ENCODE data around the gene ARHGDIA. TPM values are rescaled to one million over a fixed set of nuclear protein-coding genes. Genes with fewer than 3 reads are reported as not detected.

Gene ARHGDIA
- total RNA-seq, 2 donors from 2014 or later = 384 to 814 TPM

DNA sequence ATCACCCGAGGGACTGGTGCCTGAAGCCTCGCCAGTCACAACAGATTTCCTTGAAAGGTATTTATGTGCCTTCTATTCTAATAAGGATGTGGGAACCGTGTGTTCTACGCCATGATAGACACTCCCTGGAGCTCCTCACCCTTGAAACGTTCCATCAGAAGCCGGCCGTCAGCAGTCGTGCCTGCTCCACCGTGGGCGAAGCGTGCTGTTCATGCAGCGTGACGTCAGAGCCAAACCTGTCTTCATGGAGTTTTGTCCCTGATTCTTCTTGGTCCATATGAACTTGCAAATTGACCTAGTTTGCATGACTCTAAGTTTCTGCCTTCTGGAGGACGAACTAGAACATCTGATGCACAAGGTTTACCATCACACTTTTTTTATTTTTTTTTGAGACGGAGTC, 31.8 kb downstream of the ARHGDIA start:
- Mint-ChIP-seq H3K36me3 (ENCODE audit: low read depth) (peaks cover 14% of the 10 kb centered on the region), H3K4me3 (no peak overlapping the region), H3K9me3 (no peaks in the 10 kb centered on the region), H3K27me3 (no peaks in the 10 kb centered on the region), H3K27ac (no peak overlapping the region), H3K4me1 (no peaks in the 10 kb centered on the region)
- ATAC-seq (replicated peaks) = no peak

DNA sequence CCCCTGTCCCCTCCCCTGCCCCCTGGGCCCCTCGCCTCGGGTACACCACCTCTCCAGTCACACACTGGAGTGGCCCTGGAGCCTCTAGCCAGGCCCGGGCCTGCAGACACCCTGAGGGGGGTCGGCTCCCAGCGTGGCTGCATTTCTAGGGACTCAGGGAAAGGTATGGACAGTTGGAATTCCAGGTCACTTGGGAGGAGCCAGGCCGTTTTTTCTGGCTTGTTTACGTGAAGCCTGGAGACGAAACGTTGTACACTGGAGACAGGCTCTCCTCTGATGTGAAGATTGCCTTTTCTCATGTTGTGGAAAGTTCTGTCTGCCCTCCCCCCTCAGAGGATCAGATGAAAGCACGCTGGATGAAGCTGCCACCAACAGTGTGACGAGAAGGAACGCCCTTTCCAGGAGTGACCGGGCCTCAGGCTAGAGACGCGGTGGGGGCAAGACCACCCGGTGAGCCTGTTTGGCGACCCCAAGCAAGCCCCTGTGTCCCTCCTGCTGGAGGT, 32.3 kb downstream of the ARHGDIA start:
- Mint-ChIP-seq H3K4me3 (no peak overlapping the region), H3K27ac (no peak overlapping the region), H3K9me3 (no peaks in the 10 kb centered on the region), H3K4me1 (no peaks in the 10 kb centered on the region), H3K27me3 (no peaks in the 10 kb centered on the region), H3K36me3 (ENCODE audit: low read depth) (peaks cover 9% of the 10 kb centered on the region)
- no peak for ATAC-seq (replicated peaks)

DNA sequence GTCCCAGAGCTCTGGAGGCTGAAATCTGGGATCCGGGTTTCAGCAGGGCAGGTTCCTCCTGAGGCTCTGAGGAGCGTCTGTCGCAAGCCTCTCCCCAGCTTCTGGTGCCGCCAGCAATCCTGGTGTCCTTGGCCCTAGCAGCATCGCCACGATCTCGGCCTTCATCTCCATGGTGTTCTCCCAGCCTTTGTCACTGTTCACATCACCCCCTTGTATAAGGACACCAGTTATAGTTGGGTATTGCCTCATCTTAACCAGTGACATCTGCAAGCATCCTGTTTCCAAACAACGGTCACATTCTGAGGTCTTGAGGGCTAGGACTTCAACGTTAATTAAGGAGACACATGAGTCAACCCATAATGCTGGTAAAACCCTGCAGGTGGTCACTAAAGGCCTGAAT, 33.5 kb downstream of the ARHGDIA start:
- Mint-ChIP-seq H3K4me3 (no peak overlapping the region), H3K4me1 (no peaks in the 10 kb centered on the region), H3K27ac (no peak overlapping the region), H3K27me3 (no peaks in the 10 kb centered on the region), H3K36me3 (ENCODE audit: low read depth) (peaks cover under 1% of the 10 kb centered on the region), H3K9me3 (no peaks in the 10 kb centered on the region)
- no peak for ATAC-seq (replicated peaks)

DNA sequence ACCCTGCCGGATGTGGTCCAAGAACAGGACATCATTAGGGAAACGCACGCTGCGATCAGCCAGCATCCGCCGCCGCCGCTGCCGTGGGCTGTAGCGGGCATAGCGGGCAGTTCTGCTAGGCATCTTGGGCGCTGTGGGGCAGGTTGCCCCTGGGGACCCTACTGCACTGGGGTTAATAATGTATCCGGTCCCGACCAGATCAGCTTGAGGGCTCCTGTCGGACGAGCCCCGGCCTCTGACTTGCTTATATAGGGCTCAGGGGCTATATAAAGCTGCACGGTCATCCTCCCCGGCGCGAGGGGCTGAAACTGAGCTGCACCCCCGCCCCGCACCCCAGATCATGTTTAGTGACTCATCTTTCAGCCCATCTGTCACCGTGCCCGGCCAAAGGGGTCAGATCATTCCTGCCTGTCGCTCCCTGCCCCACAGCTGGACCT, 36.3 kb downstream of the ARHGDIA start, which contains the start of gene PPP1R27:
Gene PPP1R27, minus strand, starts transcription at position 220 of the 437 bp plus-strand sequence. Its CDS starts 97 bp downstream, at position 123.
- peaks cover 6% of the 10 kb centered on the region for H3K4me1 Mint-ChIP-seq
- H3K4me3 Mint-ChIP-seq = peak within 1 kb of the TSS; percentile 78
- no peaks in the 10 kb centered on the region for H3K27me3 Mint-ChIP-seq
- ATAC-seq (replicated peaks) = no peak
- peaks cover 15% of the 10 kb centered on the region for H3K36me3 Mint-ChIP-seq (ENCODE audit: low read depth)
- peak within 1 kb of the TSS; percentile 86 for H3K27ac Mint-ChIP-seq
- H3K9me3 Mint-ChIP-seq = no peaks in the 10 kb centered on the region

DNA sequence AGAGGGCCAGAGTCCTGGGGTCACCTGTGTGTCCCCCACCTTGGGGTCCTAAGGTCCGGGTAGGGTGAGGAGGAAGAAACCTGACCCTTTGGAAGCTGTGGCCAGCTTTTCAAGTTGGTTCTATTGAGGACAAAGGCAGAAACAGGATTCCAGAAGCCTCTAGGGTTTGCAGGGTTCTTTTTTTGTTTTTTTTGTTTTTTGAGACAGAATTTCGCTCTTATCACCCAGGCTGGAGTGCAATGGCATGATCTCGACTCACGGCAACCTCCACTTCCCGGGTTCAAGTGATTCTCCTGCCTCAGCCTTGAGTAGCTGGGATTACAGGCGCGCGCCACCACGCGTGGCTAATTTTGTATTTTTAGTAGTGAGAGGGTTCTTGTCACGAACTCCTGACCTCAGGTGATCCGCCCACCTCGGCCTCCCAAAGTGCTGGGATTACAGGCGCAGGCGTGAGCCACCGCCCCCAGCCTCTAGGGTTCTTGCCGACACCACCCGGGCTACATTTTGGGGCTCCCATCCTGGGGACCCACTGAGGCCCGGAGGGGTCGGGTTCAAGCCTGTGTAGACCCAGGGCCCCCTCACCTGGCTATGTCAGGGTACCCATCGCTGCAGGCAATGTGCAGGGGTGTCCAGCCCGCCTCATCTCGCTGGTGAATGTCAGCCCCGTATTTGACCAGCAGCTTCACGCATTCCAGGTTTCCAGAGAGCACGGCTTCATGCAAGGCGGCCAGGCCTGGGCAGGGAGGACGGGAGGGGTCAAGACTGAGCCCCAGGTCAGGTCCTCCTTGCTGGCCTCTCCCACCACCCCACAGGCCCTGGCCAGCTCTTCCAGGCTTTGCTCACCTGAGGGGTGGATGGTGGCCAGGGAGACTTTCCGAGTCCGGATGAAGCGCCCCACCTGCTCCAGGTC, 37.0 kb downstream of the ARHGDIA start:
- ATAC-seq (replicated peaks) = no peak
- H3K4me3 Mint-ChIP-seq = peak overlapping the region; percentile 78
- H3K9me3 Mint-ChIP-seq = no peaks in the 10 kb centered on the region
- no peaks in the 10 kb centered on the region for H3K27me3 Mint-ChIP-seq
- peaks cover 15% of the 10 kb centered on the region for H3K36me3 Mint-ChIP-seq (ENCODE audit: low read depth)
- peak overlapping the region; percentile 86 for H3K27ac Mint-ChIP-seq
- peaks cover 6% of the 10 kb centered on the region for H3K4me1 Mint-ChIP-seq

DNA sequence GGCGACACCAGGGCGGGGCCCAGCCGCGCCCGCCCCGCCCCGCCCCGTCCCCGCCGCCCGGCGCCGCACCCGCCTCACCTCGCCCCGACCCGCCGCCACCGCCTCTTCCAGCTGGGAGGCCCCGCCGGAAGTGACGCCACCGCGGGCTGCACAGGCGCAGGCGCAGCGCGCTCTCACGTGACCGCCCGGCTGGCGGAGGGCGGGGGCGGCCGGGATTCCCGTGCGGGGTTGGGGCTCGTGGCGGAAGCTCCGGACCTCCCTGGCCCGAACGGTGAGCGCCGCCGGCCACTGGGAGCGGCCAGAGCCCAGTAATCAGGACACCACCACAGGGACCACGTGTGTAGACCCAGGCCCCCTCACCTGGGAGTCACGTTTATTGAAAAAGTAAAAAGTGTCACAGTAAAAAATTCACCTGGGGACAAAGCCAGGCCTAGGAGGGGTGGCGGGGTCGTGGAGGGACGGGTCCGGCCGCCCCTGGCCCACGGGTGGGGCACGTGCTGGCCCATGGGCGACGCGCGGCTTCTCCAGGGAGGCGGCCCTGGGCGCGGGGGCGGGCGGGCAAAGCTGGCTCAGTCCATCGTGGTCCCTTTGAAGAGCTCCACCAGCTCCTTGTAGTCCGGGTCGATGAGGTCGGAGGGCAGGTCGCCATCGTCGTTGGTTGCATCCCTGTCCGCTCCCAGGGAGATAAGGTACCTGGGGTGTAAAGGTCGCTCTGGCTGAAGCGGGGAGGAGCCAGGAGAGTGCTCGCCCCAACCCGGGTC, 37.8 kb downstream of the ARHGDIA start, which contains the start of gene MCRIP1:
Gene MCRIP1, minus strand, starts transcription at position 132 of the 761 bp plus-strand sequence. CDS start 8,785 bp downstream, outside the sequence.
- H3K9me3 Mint-ChIP-seq = no peaks in the 10 kb centered on the region
- peaks cover 6% of the 10 kb centered on the region for H3K4me1 Mint-ChIP-seq
- peak within 1 kb of the TSS; percentile 100 for H3K4me3 Mint-ChIP-seq
- peaks cover 15% of the 10 kb centered on the region for H3K36me3 Mint-ChIP-seq (ENCODE audit: low read depth)
- H3K27me3 Mint-ChIP-seq = no peaks in the 10 kb centered on the region
- peak; percentile 79 for ATAC-seq (replicated peaks)
- H3K27ac Mint-ChIP-seq = peak within 1 kb of the TSS; percentile 99

DNA sequence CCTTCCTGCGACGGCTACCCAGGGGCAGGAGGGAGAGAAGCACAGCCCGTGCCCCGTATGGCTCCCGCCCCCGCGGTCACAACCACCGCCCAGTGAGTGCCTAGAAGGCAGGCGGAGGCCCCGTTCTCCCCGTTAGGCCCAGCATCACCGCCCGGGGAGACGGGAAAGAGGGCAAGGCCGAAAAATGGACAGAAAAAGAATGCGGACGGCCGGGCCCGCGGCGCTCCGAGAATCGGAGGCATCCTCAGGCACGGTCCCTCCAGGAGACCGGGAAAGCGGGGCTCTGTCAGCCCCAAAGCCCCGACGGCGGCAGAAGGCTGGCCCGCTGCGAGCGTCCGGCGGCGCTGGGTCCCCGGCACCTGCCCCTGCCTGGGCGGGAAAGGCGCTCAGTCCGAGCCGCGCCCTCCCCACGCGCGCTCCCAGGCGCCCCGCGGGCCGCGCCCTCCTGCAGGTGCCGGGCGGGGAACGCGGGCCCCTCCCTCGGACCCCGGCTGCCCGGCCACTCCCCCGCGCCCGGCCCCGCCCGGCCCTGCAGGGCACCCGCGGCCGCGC, 38.5 kb downstream of the ARHGDIA start:
- H3K36me3 Mint-ChIP-seq (ENCODE audit: low read depth) = peaks cover 15% of the 10 kb centered on the region
- H3K27ac Mint-ChIP-seq = peak overlapping the region; percentile 99

DNA sequence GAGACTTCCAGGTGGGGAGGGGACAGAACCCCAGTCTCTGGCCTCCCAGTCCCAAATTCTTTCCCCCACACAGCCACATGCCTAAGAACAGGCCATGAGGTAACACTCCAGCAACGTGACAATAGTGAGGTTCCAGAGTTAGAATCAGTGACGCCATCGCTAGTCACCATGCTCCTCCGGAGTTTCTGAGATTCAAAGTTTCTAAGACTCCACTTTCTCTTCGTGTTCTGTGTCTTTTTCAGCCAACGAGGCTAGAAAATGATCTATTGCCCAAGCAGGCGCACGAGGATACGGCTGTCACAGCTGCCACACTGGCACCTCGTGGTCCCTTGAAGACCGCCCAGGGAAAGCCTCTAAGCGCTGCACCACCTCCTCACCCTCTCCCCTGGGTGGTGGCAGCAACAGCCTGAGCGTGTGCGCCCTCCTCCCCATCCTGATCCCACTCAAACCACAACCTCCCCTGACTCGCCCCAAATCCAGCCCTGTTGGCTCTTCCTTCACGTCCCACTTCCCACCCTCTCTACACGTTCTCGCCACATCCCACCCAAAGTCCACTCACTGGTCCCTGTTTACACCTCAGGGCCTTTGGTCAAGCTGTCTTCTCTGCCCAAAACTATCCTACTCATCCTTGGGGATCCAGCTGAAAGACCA, 39.1 kb downstream of the ARHGDIA start:
- ATAC-seq (replicated peaks) = peak; percentile 58
- Mint-ChIP-seq H3K4me3 (peak overlapping the region; percentile 100), H3K4me1 (peaks cover 6% of the 10 kb centered on the region), H3K27me3 (no peaks in the 10 kb centered on the region), H3K9me3 (no peaks in the 10 kb centered on the region), H3K36me3 (ENCODE audit: low read depth) (peaks cover 15% of the 10 kb centered on the region), H3K27ac (peak overlapping the region; percentile 99)

More for the DNA sequence above, 38.5 kb downstream of the ARHGDIA start:
- ATAC-seq (replicated peaks) = peak; percentile 48
- H3K4me3 Mint-ChIP-seq = peak overlapping the region; percentile 100
- no peaks in the 10 kb centered on the region for H3K9me3 Mint-ChIP-seq
- H3K27me3 Mint-ChIP-seq = no peaks in the 10 kb centered on the region
- peaks cover 6% of the 10 kb centered on the region for H3K4me1 Mint-ChIP-seq

DNA sequence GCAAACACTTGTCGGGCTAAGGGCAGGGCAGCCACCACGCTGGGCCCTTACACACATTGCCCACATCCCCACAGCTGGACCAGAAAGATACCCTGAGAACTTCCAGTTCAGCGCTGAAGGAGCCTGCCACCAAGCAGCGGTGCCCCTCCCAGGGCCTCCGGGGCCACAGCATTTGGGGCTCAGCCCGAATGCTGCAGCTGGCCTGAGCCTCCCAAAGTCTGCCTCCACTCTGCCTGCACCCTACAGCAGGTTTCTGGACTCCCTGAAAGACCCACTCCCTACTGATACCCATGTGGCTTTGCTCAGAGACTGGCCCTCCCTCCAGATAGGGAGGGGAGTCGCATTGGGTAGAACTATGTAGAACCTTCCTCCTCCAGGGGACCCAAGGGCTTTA, 39.6 kb downstream of the ARHGDIA start:
- peak overlapping the region; percentile 100 for H3K4me3 Mint-ChIP-seq
- H3K27ac Mint-ChIP-seq = peak overlapping the region; percentile 99
- ATAC-seq (replicated peaks) = peak; percentile 7
- no peaks in the 10 kb centered on the region for H3K9me3 Mint-ChIP-seq
- H3K36me3 Mint-ChIP-seq (ENCODE audit: low read depth) = peaks cover 15% of the 10 kb centered on the region
- H3K4me1 Mint-ChIP-seq = peaks cover 6% of the 10 kb centered on the region
- no peaks in the 10 kb centered on the region for H3K27me3 Mint-ChIP-seq

DNA sequence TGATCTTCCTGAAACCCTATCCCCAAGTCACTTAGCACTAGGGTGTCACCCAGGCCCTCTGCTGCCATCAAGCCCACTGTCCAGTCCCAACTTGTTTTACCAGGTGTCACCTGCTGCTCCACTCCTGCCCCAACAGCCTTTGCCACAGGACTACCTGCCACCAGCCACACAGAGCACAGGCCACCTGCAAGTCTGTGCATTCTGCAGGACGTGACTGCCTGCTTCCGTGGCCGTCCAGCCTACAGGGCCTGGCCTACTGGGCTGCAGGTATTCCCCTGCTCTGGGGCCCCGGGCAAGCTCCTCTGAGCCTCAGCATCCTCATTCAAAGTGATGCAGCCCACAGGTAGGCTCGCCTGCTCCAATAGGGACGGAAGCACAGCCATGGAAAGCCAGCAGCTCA, 41.3 kb downstream of the ARHGDIA start:
- peak overlapping the region; percentile 22 for H3K27ac Mint-ChIP-seq
- no peak for ATAC-seq (replicated peaks)
- H3K27me3 Mint-ChIP-seq = no peaks in the 10 kb centered on the region
- peak overlapping the region; percentile 100 for H3K4me3 Mint-ChIP-seq
- H3K36me3 Mint-ChIP-seq (ENCODE audit: low read depth) = peaks cover 15% of the 10 kb centered on the region
- peaks cover 11% of the 10 kb centered on the region for H3K4me1 Mint-ChIP-seq
- no peaks in the 10 kb centered on the region for H3K9me3 Mint-ChIP-seq

DNA sequence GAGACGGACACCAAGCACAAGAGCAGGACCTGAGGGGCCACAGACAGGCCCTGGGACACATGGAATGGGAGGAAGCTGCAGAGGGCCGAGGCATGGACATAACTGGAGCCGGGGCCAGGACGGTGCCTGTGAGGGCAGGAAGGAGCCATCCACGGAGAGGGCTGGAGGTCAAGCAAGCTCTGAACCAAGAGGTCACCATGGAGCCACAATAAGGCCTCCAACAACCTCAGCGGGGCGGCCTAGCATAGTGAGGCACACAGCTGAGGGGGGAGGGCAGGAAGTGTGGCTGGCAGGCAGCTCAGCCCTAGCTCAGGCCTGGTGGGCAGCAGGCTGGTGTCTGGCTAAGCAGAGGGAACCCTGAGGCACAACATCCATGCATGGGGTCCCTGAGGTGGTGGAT, 42.5 kb downstream of the ARHGDIA start:
- Mint-ChIP-seq H3K27ac (no peak overlapping the region), H3K27me3 (no peaks in the 10 kb centered on the region), H3K9me3 (no peaks in the 10 kb centered on the region), H3K4me1 (peaks cover 11% of the 10 kb centered on the region), H3K4me3 (no peak overlapping the region), H3K36me3 (ENCODE audit: low read depth) (peaks cover 15% of the 10 kb centered on the region)
- ATAC-seq (replicated peaks) = no peak

DNA sequence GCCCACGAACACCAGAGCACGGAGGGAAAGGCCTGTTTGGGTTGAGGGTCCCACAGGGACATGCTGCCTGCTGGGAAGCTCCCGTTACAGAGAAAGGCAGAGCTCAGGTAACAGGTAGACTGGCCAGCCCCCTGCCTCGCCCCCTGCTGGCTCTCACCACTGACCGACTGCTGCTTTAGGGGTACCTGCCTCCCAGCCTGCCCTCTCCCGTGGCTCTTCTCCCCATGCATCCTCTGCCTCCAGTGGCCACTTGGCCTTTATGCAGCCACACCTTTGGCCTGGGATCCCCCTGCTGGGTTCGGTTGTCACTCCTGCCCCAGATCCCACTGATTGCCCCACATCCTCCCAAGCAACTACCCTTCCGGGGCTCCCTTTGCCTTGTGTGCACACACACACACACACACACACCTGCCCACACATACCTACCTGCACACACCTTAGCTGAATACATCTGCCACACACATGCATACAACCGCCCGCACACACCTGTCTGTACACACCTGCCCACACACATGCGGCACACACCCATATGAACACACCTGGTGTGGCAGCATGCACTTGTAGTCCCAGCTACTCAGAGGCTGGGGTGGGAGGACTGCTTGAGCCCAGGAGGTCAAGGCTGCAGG, 45.2 kb downstream of the ARHGDIA start:
- H3K4me1 Mint-ChIP-seq = peaks cover 5% of the 10 kb centered on the region
- peak overlapping the region; percentile 13 for H3K27ac Mint-ChIP-seq
- ATAC-seq (replicated peaks) = no peak
- H3K36me3 Mint-ChIP-seq (ENCODE audit: low read depth) = no peaks in the 10 kb centered on the region
- no peaks in the 10 kb centered on the region for H3K27me3 Mint-ChIP-seq
- H3K9me3 Mint-ChIP-seq = no peaks in the 10 kb centered on the region
- H3K4me3 Mint-ChIP-seq = no peak overlapping the region

DNA sequence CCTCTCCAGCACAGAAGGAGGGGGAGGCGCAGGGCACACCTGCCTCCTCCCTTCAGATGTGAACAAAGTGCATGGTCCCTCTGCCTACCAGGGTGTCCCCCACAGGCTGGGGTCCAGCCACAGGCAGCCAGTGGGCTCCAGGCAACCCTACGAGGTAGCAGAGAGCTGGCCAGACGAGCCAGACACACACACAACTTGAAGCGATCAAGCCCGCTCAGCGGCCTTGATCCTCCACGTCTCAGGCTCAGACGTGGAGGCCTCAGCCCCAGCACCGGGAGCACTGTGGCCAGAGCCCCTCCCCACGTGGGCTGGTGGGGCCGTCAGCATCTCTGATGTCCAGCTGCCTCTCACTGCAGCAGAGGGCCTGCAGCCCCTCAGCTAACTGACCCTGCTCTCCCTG, 46.5 kb downstream of the ARHGDIA start:
- Mint-ChIP-seq H3K4me3 (no peak overlapping the region), H3K27me3 (no peaks in the 10 kb centered on the region), H3K9me3 (no peaks in the 10 kb centered on the region), H3K36me3 (ENCODE audit: low read depth) (no peaks in the 10 kb centered on the region), H3K27ac (no peak overlapping the region), H3K4me1 (peaks cover 5% of the 10 kb centered on the region)
- no peak for ATAC-seq (replicated peaks)

Data from activated T-helper 17 cell treated with anti-CD3 and anti-CD28 coated beads, Interleukin-2, amount 50 U/mL, for 72 hours (primary cell).